ENCODE measurements around the gene GAS7.
"Not testable (repeated sequence)": the region's sequence is repeated elsewhere in the genome, so short reads cannot be mapped to it uniquely, and the experiment has no call there.

The GAS7 gene

DNA sequence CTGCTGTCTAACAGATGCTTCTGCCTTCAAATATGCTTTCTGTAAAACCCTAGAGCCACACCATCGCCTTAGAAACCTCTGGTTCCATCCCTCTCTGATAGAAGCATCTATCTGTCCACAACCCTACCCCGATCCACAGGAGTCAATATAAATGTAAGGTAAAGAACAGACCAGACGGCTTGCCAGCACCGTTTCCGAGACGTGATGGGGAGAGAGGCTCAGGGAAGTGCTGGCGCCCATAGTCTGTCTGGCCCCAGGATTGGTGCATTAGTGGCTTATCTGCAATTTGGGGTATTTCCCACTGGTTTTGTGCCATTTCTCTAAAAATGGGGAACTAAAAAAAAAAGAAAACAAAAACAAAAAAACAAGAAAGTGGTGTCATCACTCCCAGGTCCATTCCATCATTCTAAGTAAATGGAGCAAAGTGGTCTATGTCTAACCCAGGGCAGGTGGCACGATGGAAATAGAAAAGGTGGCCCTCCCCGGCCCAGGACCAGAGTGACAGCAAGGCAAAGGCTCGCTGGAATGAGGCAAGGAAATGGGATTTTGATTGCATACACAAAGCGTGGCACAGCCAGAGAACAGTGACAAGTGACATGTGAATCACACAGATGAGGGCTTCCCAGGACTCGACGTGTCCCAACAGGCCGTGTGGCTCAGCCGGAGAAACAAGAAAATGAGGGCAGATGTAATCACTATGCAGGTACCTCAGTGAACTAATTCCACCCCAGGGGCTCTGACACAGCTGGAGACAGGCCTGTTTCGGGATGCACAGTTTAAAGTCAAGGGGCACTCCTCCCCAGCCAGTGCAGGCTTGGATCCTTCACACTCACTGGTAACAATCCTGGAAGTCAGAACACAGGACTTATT is 125.6 kb downstream of the GAS7 start:
- DNase-seq (ENCODE audit: low read depth), result no peak

DNA sequence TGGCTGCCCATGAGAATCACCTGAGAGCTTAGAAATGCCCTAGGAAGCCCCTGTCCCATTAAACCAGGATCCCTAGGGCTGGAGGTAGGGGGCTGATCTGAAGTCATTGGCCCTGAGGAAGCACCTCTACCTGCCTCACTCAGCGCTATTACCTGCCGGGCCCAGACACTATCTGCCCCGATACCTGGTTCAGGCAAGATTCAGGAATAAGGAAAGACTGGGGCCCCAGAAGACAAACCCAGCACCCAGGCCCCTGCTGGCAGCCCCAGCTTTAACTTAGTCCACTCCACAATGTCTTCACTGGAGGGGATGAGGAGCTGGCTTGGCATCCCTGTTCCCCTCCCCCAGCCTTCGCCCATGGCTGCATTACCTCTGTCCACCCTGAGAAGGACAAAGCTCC is 126.3 kb downstream of the GAS7 start:
- no peak for DNase-seq (ENCODE audit: low read depth)

DNA sequence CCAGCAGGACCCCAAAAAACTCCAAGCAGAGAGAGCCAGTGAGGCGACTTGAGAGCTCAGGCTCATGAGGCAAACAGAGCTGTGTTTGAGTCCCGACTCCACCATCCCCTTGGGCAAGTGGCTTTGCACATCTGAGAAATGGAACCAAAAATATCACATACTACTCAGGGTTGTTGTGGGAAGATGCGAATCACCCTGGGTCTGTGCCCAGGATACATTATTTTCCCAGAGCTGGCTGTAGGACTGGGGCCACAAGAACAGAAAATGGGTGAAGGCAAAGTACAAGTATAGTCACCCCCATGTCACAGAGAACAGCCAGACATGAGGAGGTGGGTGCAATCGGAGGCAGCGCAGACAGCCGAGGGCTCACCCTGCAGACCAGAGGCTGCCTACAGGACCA is 127.3 kb downstream of the GAS7 start:
- DNase-seq (ENCODE audit: low read depth), result no peak

DNA sequence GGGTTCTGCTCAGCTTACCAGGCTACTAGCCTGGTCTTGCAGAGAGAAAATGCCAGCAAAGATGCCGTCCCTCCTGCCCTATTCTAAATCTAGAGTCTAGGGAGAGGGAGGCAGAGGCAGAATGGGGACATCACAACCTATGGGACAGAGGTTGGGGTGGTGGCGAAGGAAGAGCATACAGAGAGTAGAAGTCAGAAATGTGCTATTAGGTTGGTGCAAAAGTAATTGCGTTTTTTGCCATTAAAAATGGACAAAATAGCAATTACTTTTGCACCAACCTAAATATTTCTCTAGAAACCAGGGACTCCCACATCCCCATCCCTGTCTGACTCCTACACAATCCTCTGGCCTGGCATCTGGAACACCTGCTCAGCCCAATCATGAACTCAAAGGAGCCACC is 127.7 kb downstream of the GAS7 start:
- DNase-seq (ENCODE audit: low read depth), result no peak

DNA sequence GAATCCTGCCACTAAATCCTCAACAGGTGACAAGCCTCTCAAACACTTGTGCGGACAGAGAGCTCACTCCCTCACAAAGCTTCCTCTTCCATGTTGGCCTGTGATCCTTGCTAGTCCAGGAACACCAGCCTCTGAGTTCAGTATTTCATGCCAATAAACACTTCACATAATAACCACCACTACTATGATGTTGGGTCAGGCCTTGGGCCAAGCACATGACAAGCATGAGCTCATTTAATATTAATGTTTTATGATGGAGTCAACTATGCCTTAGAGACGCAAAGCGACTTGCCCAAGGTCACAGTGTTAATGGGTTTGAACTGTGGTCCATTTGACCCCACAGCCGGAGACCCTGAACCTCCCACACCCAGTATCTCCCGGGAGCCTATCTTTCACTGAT is 129.1 kb downstream of the GAS7 start:
- DNase-seq (ENCODE audit: low read depth), result no peak

DNA sequence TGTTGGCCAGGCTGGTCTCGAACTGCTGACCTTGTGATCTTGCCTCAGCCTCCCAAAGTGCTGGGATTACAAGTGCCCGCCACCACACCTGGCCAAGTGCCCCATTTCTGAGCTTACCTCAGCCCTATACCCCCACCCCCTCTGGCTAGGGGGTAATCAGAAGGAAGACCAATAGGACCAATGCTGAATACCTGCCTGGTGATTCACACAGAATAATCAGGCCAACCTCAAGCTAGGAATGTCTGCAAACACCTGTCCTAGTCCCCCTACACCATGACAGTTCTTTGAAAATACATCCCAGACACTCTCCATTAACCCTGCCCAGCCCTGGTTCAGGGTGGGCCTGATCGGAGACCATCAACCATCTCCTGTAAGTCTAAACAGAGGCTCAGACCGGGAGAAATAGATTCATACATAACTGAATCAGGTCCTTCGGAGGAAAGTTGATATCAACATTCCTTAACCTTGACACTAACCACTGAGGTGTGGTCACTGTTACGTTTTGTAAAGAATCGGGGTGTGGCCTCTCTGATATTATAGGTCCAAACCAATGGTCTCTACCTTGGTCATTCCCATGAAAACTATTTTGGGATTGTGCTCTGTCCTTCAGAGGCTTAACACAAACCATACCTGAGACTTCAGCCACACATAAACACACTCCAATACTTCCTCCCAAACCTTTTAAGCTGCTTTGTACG is 130.8 kb downstream of the GAS7 start:
- no peak for DNase-seq (ENCODE audit: low read depth)

DNA sequence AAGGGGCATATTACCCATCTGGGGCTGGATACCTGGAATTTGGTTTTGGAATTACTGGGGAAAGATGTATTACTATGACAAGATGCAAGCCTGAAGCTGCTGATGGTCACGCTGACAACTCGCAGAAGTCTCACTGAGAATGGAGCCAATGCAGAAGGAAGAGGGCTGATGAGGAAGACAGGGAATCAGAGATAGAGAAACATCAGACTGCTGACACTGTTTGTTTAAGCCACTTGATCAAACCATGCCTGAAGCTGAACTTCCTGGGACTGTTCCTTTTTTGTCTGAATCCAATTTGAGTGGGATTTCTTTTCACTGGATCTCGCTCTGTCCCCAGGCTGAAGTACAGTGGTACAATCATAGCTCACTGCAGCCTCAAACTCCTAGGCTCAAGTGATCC is 133.9 kb downstream of the GAS7 start:
- no peak for DNase-seq (ENCODE audit: low read depth)

DNA sequence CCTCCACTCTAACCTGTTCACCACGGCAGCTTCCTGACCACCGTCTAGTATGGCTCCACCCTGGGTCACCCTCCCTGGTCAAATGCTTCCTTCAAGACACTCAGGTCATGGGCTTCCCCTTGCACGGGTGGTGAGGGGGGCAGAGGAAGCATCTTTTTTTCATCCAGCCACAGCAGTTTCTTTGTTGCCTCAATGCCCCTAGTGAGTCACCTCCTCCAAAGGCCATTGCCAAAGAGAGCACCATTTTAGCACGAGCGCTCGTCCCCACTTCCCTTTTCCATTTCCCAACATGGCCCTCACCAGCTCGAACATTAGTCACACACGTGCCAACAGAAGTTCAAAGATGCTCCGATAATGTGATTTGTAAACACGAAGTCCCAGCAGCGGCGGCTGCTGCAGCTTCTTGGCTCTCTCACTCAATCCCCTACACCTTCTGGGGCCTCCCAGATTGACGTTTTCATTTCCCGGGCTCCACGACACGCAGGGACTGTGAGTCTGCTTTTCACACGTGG is 134.6 kb downstream of the GAS7 start:
- DNase-seq (ENCODE audit: low read depth), result no peak

DNA sequence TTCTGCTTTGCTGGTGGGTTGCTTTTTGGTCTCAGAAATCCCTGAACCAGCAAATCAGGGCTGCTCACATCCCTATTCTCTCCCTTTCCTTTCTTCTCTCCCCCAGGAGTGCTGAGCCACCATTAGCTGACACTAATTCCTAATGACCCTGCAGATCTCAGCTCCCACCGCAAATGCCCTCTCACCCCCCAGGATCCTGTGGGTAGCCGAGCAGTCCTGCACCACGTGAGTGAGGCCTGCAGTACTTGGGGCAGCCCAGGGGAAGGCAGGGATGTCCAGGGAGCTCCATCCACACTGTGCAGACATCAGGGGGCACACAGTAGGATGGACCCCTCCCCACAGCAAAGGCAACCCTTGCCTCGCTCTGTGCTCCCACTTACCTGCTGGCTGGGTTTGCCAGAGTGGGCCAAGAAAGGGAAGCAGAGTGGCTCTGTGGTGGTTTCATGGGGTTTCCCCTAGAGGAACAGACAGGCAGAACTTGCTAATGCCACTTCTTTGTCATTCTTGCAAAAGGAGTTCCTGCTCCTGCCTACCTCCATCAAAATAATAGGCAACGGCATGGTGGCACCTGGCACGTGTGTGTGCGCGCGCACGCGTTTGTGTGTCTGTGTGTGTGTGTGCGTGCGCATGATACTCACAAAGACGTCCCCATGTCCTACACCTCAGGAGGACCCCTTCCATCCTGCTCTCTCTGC is 135.6 kb downstream of the GAS7 start:
- DNase-seq (ENCODE audit: low read depth), result no peak

DNA sequence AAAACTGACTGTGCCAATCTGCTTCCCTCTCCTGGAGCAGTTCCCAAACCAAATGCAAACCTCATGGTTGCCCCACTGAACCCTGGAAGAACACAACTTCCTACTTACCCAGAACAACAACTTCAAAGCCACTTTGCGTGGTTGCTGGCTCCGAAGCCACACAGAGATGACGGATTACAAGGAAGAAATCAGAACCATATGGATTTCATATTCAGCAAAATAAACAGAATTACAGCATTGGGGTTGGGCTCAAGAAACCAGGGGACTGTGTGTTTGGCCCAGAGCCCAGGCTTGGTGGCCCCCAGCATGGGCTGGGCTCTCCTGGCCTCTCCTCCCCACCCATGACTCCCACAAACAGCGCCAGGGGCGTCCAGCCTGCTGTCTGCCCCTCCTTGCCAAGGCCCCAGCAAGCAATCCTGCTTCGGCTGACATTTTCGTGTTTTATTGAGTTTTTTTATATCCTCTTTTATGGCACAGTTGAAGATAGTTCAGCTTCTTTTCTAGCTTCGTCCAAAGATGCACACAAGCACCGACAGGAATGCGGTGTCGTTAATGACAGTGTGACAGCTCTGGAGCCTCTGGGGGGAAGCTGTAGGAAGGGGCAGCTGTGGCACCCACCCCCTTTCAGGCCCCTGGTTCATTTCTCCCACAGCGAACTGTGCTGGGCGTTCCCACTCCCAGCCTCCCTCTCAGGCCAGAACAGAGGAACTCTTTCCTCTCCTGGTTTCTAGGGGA is 137.1 kb downstream of the GAS7 start:
- no peak for DNase-seq (ENCODE audit: low read depth)

DNA sequence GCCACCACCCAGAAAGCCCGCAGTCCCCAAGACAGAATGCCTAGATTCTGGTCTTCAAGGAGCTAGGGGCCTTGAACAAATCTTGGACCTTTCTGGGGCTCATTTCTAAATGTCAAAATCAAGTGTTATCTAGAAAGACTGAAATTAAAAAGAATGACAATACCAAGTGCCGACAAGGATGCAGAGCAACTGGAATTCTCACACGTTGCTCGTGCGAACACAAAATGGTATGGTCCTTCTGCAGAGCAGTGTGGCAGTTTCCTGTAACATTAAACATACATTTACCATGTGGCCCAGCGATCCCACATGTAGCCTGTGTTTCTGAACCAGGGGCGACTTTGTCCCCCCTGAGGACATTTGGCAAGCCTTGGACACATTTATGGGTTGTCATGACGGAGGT is 137.9 kb downstream of the GAS7 start:
- DNase-seq (ENCODE audit: low read depth), result no peak

DNA sequence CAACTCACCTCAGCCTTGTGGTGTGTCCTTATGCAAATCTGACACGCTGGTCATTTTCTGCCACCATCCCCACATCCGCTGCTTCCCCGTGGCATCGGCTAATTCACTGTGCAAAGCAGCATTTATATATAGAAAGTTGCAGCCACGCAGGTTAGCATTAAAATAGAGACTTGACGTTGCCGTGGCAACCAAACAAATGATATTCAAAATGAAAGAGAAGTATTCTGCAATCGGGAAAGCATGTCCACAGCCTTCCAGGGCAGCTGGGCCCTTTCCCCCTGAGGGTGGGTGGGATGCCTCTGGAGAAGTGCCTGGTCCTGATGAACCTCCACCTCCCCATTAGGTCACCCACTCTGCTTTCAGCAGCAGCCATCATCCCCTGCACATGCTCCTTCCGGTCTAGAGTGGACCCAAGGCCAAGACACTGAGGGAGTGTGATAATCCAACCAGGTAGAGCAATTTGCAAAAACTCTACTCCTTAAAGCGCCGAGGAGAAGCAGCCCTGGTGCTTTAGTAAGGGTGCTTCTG is 138.7 kb downstream of the GAS7 start:
- no peak for DNase-seq (ENCODE audit: low read depth)

DNA sequence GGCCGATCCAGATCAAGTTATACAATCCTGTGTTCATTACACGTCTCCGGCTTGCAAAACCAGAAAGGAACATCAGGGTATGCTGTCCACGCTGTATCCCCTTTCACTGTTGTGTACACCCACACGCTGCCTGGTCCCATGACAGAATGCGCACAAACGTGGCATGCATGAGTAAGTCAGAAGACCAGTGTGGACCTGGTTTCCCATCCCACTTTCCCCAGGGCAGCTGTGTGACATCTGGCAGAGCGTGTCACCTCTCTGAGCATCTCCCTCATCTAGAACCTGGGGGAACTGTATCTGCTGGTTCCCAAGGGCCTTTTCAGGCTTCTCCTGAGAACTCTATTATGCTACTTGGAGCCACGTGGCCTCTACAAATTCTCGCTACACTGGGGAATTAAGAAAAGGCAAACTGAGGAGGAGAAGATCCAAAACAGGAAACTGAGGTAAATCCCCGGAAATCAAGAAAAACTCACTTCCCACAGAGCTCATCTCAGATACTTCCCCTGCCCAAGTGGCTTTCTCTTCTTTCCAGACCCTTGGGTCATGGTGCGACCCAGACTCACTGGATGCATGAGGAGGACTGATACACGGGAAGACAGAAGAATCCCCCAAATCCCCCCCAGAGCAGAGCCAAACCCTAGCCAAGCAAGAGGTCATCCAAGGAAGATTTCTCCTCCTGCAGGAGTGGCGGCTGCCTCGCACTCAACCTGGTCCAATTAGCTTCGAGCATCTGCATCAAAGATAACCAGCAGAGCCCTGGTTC is 139.3 kb downstream of the GAS7 start:
- DNase-seq (ENCODE audit: low read depth), result no peak

DNA sequence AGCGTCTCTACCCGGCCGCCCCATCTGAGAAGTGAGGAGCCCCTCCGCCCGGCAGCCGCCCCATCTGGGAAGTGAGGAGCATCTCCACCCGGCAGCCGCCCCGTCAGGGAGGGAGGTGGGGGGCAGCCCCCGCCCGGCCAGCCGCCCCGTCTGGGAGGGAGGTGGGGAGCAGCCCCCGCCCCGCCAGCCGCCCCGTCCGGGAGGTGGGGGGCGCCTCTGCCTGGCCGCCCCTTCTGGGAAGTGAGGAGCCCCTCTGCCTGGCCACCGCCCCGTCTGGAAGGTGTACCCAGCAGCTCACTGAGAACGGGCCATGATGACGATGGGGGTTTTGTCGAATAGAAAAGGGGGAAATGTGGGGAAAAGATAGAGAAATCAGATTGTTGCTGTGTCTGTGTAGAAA is 140.9 kb downstream of the GAS7 start:
- not testable (repeated sequence) for DNase-seq (ENCODE audit: low read depth)

DNA sequence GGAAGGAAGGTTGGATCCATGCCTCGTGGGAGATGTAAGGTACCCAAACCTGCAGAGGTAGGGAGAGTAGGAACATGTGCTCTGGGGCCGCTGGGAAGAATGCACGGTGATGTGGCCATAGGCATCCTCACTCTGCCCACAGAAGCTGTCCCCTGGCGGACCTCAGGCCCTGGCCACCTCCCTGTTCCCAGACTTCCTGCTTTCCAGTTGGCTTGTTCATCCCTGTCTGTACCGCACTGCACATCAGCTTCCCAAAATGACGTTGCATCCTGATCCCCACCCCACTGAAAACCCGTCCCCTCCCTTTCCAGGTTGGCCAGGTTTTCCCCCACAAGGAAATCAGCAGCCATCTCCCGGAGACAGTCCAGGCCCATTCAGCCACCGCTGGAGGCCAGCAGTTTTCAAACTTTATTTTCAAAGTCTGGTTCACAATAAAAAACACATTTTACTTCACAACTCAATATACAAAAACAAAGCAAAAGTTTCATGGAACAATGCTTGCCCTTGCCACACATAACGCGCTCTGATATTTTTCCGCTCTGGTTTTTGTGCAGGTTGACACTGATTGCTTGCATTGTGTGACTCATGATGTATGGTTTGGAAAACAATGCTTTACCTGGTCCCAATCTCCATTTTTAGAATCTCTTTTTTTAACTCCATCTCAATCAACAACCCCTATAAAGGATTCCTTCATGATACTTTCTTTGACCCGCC is 143.0 kb downstream of the GAS7 start:
- DNase-seq (ENCODE audit: low read depth), result no peak

DNA sequence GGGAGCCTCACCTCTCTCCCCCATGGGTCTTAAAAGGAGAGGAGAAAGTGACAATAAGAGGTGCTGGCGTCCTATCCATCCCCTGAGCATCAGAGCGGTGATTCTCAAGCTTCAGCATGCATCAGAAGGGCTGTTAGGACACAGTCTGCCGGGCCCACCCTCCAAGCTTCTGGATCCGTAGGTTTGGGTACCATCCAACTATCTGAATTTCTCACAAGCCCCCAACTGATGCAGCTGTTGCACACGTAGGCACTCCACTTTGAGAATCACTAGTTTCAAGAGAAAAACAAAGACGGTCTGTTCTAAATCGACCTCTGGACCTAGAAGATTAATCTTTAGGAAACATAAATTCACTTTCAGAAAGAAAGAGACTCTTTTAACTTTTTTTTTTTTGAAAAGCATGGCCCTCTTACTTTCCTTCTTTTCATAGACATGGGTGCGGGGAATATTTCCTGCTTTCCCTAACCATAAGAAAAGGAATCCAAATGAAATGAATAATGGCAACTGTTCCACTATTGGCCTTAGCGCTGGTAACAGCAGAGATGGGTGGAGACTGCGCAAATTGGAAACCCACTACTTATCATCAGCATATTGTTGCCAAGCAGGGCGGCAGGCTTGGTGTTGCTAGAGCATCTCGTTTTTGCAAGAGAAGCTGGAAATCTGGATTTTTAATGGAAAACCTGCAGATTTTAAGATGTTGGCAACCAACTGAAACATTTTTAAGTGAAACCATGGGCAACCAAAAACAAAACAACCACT is 144.4 kb downstream of the GAS7 start:
- DNase-seq (ENCODE audit: low read depth), result no peak

DNA sequence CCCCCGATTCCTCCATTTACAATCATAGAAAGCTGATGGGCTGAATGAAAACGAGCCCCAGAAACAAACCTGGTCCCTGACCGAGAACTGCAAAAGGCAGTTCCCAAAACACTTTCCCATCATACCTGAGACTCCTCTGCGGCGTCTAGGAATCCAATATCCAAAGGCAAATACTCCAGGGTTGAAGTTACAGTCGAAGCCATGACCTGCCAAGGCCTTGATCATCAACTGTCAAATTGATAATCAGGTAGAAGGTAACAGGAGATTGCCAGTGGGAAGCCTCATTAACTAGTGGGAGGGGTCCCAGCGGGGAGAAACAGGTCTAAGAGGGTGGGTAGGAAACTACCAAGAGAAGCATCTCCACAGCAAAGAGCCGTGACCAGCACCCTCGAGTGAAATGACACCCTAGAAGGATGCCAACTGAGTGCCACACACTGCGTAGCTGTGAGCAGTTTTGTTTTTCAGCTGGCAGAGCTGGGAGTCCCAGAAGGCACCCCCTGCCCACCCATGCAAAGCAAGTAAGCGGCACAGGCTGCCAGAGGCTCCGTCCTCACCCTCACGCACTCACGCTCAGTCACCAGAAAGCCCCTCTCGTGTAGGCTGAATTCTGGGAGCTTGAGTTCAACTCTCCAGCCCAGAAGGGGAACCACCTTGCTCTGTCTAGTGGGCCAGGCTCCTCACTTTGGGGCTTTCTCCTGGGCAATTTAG is 146.1 kb downstream of the GAS7 start:
- no peak for DNase-seq (ENCODE audit: low read depth)

DNA sequence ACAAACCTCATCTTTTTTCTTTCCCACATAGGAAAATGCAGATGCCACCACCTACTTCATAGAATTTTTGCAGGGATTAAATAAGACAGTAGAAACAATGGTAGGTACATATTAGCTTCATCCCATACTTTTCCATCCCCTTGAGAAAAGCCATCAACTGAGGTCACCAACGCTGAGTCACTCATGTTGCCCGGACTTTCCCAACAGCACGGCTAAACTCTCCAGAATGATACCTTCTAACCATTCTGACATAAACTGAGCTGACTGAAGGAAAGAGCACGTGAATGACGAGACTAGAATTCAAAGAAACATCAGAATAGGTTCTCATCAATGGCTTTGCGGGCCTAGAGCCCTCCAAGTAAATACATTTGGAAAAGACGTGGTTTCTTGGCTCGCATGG is 147.3 kb downstream of the GAS7 start:
- peak; percentile 5 for DNase-seq (ENCODE audit: low read depth)

DNA sequence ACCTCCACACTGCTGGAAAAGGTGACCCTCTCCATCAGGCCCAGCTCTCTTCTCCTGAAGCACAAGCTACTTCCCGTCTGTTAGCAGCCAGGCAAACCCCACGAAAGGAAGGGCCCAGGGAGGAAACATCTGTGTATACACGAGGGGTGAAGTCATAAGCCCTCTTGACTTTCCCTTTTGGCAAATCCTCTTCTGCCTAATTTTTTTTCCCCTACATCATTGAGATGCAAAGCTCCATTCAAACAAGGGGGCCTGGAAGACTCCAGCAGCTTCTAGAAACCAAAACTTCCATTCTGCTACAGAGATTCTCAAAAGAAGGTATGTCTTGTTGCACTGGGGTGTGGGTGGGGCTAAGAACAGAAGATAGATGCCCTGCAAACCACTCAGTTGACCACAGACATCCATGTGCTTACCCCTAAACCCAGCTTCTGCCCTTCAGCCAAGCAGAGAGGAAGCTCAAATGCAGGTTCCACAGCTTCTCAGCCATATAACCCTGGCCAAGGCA is 147.8 kb downstream of the GAS7 start:
- DNase-seq (ENCODE audit: low read depth), result no peak

All from ELR (cell line).